ENCODE measurements around the gene NUP88.

Gene NUP88

DNA sequence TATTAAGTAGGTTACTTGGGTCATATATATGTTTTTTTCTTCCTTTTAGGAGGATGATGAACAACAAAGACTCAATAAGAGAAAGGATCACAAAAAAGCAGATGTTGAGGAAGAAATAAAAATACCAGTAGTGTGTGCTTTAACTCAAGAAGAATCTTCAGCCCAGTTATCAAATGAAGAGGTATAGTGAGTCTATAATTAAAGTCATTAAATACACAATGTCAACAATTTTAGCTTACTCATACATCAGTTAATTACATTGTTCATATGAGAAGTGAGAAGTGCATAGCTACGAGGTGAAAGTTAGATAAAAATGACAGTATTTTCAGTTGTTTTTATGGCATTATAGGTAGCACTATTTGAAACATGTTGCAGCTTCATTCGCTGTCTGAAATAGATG lies 65.2 kb downstream of the NUP88 start:
- FAIRE-seq, result no peak

DNA sequence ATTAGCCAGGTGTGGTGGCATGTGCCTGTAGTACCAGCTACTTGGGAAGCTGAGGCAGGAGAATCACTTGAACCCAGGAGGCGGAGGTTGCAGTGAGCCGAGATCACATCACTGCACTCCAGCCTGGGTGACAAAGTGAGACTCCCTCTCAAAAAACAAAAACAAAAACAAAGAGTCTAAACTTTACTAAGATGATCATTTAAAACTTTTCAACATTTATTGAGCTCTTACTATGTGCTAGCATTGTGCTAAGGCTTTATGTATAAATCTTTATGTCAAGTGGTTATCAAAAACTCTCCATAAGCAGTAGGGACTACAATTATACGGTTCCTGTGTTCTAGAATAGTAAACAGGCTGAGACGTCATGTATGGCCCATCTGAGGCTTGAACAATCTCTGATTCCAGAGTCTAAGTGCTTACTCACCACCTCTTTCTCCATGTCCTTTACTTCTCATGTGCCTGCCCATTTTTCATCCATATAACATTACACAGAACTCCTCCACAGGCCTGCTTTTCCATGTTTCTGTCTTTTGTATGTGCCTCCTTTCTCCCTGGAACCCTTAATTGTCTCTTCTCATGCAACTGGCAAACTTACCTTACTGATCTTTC lies 66.7 kb downstream of the NUP88 start:
- FAIRE-seq, result no peak

DNA sequence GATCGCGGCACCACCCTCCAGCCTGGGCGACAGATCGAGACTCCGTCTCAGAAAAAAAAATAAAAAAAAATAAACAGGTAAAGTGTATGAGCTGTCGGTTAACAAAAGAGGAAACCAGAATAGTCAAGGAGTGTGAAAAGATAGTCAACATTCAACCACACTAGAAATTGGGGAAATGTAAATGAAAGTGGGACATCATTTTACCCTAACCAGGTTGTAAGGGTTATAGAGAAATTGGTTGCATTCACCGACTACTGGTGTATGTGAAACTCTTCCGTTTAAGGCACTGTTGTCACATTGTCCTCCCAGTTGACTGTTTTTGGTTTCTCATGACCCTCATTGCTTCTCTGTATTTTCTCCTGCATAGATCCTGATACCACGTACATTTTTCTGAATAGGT lies 74.5 kb downstream of the NUP88 start:
- no peak for FAIRE-seq
